Stimulated activated CD4-positive, alpha-beta T cell treated with anti-CD3 and anti-CD28 coated beads, Interleukin-1b, Interleukin-23, amount 100 ng/mL, for 1 hour (primary cell): ENCODE results near the gene CTSA.
"Not testable (repeated sequence)": the region's sequence is repeated elsewhere in the genome, so short reads cannot be mapped to it uniquely, and the experiment has no call there.

Source experiments
- DNase-seq, 2 donors: peaks; one replicate each; pipeline ENCODE4 v3.0.0-alpha.2; 2020; ENCODE audit warnings: low read depth in 2 of 2

CTSA gene

GRCh38 chr20:45866454-45866853, 24.7 kb upstream of the CTSA start:
- DNase-seq, result no peak

GRCh38 chr20:45867136-45867818, 23.9 kb upstream of the CTSA start:
- no peak for DNase-seq

GRCh38 chr20:45867819-45868176, 23.3 kb upstream of the CTSA start:
- DNase-seq, result no peak

- no peak for DNase-seq
Observed at GRCh38 chr20:45872626-45873025, 18.5 kb upstream of the CTSA start.

- DNase-seq, result no peak
Observed at GRCh38 chr20:45873409-45874103, 17.6 kb upstream of the CTSA start.

GRCh38 chr20:45874104-45874481, 17.0 kb upstream of the CTSA start:
- not testable (repeated sequence) for DNase-seq

GRCh38 chr20:45874576-45874975, 16.6 kb upstream of the CTSA start:
- no peak for DNase-seq

- no peak for DNase-seq
Observed at GRCh38 chr20:45878076-45878761, 12.9 kb upstream of the CTSA start.

- DNase-seq, result peak; percentile 97 to 98
Observed at GRCh38 chr20:45880988-45881788, 9.9 kb upstream of the CTSA start, which contains the start of gene ZSWIM1. ZSWIM1 (plus strand) TSS chr20:45881227; CDS start chr20:45882593, 1,366 bp downstream.

GRCh38 chr20:45882469-45883099, 8.6 kb upstream of the CTSA start:
- DNase-seq, result no peak

GRCh38 chr20:45883100-45883469, 8.1 kb upstream of the CTSA start:
- no peak for DNase-seq

GRCh38 chr20:45886590-45887345, 4.4 kb upstream of the CTSA start:
- no peak for DNase-seq

- DNase-seq, result no peak
Observed at GRCh38 chr20:45887346-45887715, 3.8 kb upstream of the CTSA start, which contains the start of gene SPATA25. SPATA25 (minus strand) TSS chr20:45887622; CDS start chr20:45887590, 32 bp downstream.

- no peak for DNase-seq
Observed at GRCh38 chr20:45888681-45889080, 2.5 kb upstream of the CTSA start.

GRCh38 chr20:45890077-45890984, 804 bp upstream of the CTSA start:
- no peak for DNase-seq

GRCh38 chr20:45892049-45892825, 1.1 kb downstream of the CTSA start:
- DNase-seq, result no peak

- DNase-seq, result no peak
Observed at GRCh38 chr20:45892828-45893500, 1.8 kb downstream of the CTSA start.

GRCh38 chr20:45893831-45894230, 2.7 kb downstream of the CTSA start:
- no peak for DNase-seq
